Measurements from ENCODE around the gene MGAT3. TPM values are rescaled to one million over a fixed set of nuclear protein-coding genes. Genes with fewer than 3 reads are reported as not detected.

The MGAT3 gene
- total and polyA plus RNA-seq, 2 donors (not counting 1 experiment from before 2014, with no cell fraction given): 11.1 to 27.8 TPM

- Mint-ChIP-seq H3K9me3 (ENCODE audit: insufficient read depth) (no peaks in the 10 kb centered on the region), H3K27ac (no peak overlapping the region), H3K4me3 (no peak overlapping the region), H3K27me3 (no peaks in the 10 kb centered on the region), H3K4me1 (no peaks in the 10 kb centered on the region)
- ATAC-seq (ENCODE audit: low read depth): no peak
- H3K4me3 ChIP-seq (ENCODE audit: control extremely low read depth in 1 of 5, extremely low read depth in 1 of 5, insufficient read depth in 1 of 5, low read depth in 2 of 5, low read length in 4 of 5): no peak overlapping the region
- no peaks in the 10 kb centered on the region for H3K36me3 ChIP-seq (replicated peaks in 1 of 2; ENCODE audit: control extremely low read depth in 1 of 2, control insufficient read depth in 1 of 2, extremely low read depth in 1 of 2, insufficient read depth in 2 of 2, low read length in 1 of 2)
- ChIA-PET CTCF (interaction anchor here (2.2 kb wide), 1 partner anchor 9 kb away, joined by 7 read pairs; no protein-coding TSS in a partner anchor), POLR2A (interaction anchor here (0.6 kb wide), 1 partner anchor 891 kb away, joined by 3 read pairs; no protein-coding TSS in a partner anchor)
- H3K9ac ChIP-seq (ENCODE audit: low read length): no peak overlapping the region
- TF ChIP-seq CTCF (IDR thresholded peaks at IDR 0.05) (no peak), EZH2 (IDR thresholded peaks at IDR 0.05; ENCODE audit: borderline replicate concordance, insufficient read depth, low read depth, low read length, poor library complexity, severe bottlenecking) (no peak)
- H3K27me3 ChIP-seq (replicated peaks in 1 of 4; ENCODE audit: control extremely low read depth in 1 of 4, control insufficient read depth in 3 of 4, insufficient read depth in 4 of 4, low read length in 3 of 4): no peaks in the 10 kb centered on the region
- H3K27ac ChIP-seq (ENCODE audit: low read length in 2 of 2): no peak overlapping the region
- DNase-seq: no peak
- H3K79me2 ChIP-seq (ENCODE audit: control insufficient read depth, insufficient read depth, low read length): peaks cover 26% of the 10 kb centered on the region
- H2AFZ ChIP-seq (ENCODE audit: insufficient read depth, low read depth, low read length, poor library complexity, severe bottlenecking): no peak overlapping the region
- intact Hi-C loops (cut with micrococcal nuclease): no loop called here
- no peak overlapping the region for H3K4me2 ChIP-seq (replicated peaks; ENCODE audit: low read depth, low read length, poor library complexity, severe bottlenecking)
- no peaks in the 10 kb centered on the region for H3K9me3 ChIP-seq (ENCODE audit: control extremely low read depth in 1 of 3, control insufficient read depth in 2 of 3, insufficient read depth in 1 of 3, low read length in 2 of 3)
- H4K20me1 ChIP-seq (ENCODE audit: control insufficient read depth, insufficient read depth, low read length, poor library complexity, severe bottlenecking): peaks cover 5% of the 10 kb centered on the region
- WGBS (ENCODE audit: insufficient coverage): 94% methylated on average over 14 of the region's 16 CpGs
- H3K4me1 ChIP-seq (ENCODE audit: control insufficient read depth in 2 of 2, insufficient read depth in 2 of 2, low read length in 2 of 2): no peaks in the 10 kb centered on the region
These were observed 24.2 kb downstream of the MGAT3 start for GRCh38 chr22:39481054-39481453.

- Histone ChIP-seq H3K4me3 (ENCODE audit: control extremely low read depth in 1 of 5, extremely low read depth in 1 of 5, insufficient read depth in 1 of 5, low read depth in 2 of 5, low read length in 4 of 5) (no peak overlapping the region), H3K4me1 (ENCODE audit: control insufficient read depth in 2 of 2, insufficient read depth in 2 of 2, low read length in 2 of 2) (no peaks in the 10 kb centered on the region), H3K27ac (ENCODE audit: low read length in 2 of 2) (no peak overlapping the region), H3K79me2 (ENCODE audit: control insufficient read depth, insufficient read depth, low read length) (peaks cover 22% of the 10 kb centered on the region), H3K9ac (ENCODE audit: low read length) (no peak overlapping the region), H4K20me1 (ENCODE audit: control insufficient read depth, insufficient read depth, low read length, poor library complexity, severe bottlenecking) (peaks cover 5% of the 10 kb centered on the region), H3K9me3 (ENCODE audit: control extremely low read depth in 1 of 3, control insufficient read depth in 2 of 3, insufficient read depth in 1 of 3, low read length in 2 of 3) (no peaks in the 10 kb centered on the region), H3K36me3 (replicated peaks in 1 of 2; ENCODE audit: control extremely low read depth in 1 of 2, control insufficient read depth in 1 of 2, extremely low read depth in 1 of 2, insufficient read depth in 2 of 2, low read length in 1 of 2) (no peaks in the 10 kb centered on the region), H3K27me3 (replicated peaks in 1 of 4; ENCODE audit: control extremely low read depth in 1 of 4, control insufficient read depth in 3 of 4, insufficient read depth in 4 of 4, low read length in 3 of 4) (no peaks in the 10 kb centered on the region), H2AFZ (ENCODE audit: insufficient read depth, low read depth, low read length, poor library complexity, severe bottlenecking) (no peak overlapping the region), H3K4me2 (replicated peaks; ENCODE audit: low read depth, low read length, poor library complexity, severe bottlenecking) (no peak overlapping the region)
- DNase-seq (no peak), ATAC-seq (ENCODE audit: low read depth) (no peak)
- CTCF ChIA-PET: interaction anchor here (0.7 to 1.3 kb wide), 2 partner anchors 10 to 33 kb away, joined by 3 to 4 read pairs; no protein-coding TSS in a partner anchor
- 100% methylated on average over 5 of the region's 5 CpGs for WGBS (ENCODE audit: insufficient coverage)
- POLR2A ChIA-PET: interaction anchor here (0.6 kb wide), 1 partner anchor 890 kb away, joined by 3 read pairs; no protein-coding TSS in a partner anchor
- no peaks in the 10 kb centered on the region for H3K9me3 Mint-ChIP-seq (ENCODE audit: insufficient read depth)
- intact Hi-C loops (cut with micrococcal nuclease): no loop called here
- no peaks in the 10 kb centered on the region for H3K4me1 Mint-ChIP-seq
- no peak overlapping the region for H3K4me3 Mint-ChIP-seq
- H3K27me3 Mint-ChIP-seq: no peaks in the 10 kb centered on the region
- TF ChIP-seq CTCF (IDR thresholded peaks at IDR 0.05): no peak
- no peak for TF ChIP-seq EZH2 (IDR thresholded peaks at IDR 0.05; ENCODE audit: borderline replicate concordance, insufficient read depth, low read depth, low read length, poor library complexity, severe bottlenecking)
- no peak overlapping the region for H3K27ac Mint-ChIP-seq
These were observed 24.8 kb downstream of the MGAT3 start for GRCh38 chr22:39481595-39481994.
